HG02943 (cell line): ENCODE data around the gene RPS6KA2.
A peak's percentile ranks its signal among the peaks of the same experiment; 100 is the strongest.

Experiments used
- ATAC-seq: cut with Tn5 transposase; IDR thresholded peaks from one replicate; pipeline ENCODE4 v1.9.1; 2021; ENCODE audit warnings: mild to moderate bottlenecking, low read depth, moderate library complexity; ENCODE audit not compliant: unreplicated experiment

Gene RPS6KA2

GRCh38 chr6:166439366-166440091 lies 187.5 kb downstream of the RPS6KA2 start:
- ATAC-seq: no peak

- no peak for ATAC-seq
Measured at GRCh38 chr6:166438211-166438861, 188.7 kb downstream of the RPS6KA2 start.

GRCh38 chr6:166437661-166438060 lies 189.4 kb downstream of the RPS6KA2 start:
- no peak for ATAC-seq

GRCh38 chr6:166436195-166437139 lies 190.6 kb downstream of the RPS6KA2 start:
- ATAC-seq: no peak

GRCh38 chr6:166435574-166435973 lies 191.5 kb downstream of the RPS6KA2 start:
- no peak for ATAC-seq

GRCh38 chr6:166434336-166434735 lies 192.7 kb downstream of the RPS6KA2 start:
- no peak for ATAC-seq

- ATAC-seq: no peak
Measured at GRCh38 chr6:166433096-166433495, 194.0 kb downstream of the RPS6KA2 start.

GRCh38 chr6:166430269-166430668 lies 196.8 kb downstream of the RPS6KA2 start:
- no peak for ATAC-seq

GRCh38 chr6:166424431-166424830 lies 202.6 kb downstream of the RPS6KA2 start:
- no peak for ATAC-seq

- ATAC-seq: no peak
Measured at GRCh38 chr6:166423781-166424180, 203.3 kb downstream of the RPS6KA2 start.

- ATAC-seq: no peak
Measured at GRCh38 chr6:166423051-166423745, 203.9 kb downstream of the RPS6KA2 start.

- ATAC-seq: no peak
Measured at GRCh38 chr6:166422201-166422940, 204.7 kb downstream of the RPS6KA2 start.

GRCh38 chr6:166420351-166420750 lies 206.7 kb downstream of the RPS6KA2 start:
- ATAC-seq: no peak

- ATAC-seq: peak; percentile 14
Measured at GRCh38 chr6:166419717-166420116, 207.3 kb downstream of the RPS6KA2 start.

- peak; percentile 98 for ATAC-seq
Measured at GRCh38 chr6:166419286-166419685, 207.8 kb downstream of the RPS6KA2 start.

- ATAC-seq: no peak
Measured at GRCh38 chr6:166418691-166419143, 208.3 kb downstream of the RPS6KA2 start.

GRCh38 chr6:166417285-166417691 lies 209.8 kb downstream of the RPS6KA2 start:
- ATAC-seq: no peak

- no peak for ATAC-seq
Measured at GRCh38 chr6:166415833-166416347, 211.2 kb downstream of the RPS6KA2 start.

- ATAC-seq: no peak
Measured at GRCh38 chr6:166415306-166415705, 211.7 kb downstream of the RPS6KA2 start.
